Measurements from ENCODE around the gene GALNT13.

DNA sequence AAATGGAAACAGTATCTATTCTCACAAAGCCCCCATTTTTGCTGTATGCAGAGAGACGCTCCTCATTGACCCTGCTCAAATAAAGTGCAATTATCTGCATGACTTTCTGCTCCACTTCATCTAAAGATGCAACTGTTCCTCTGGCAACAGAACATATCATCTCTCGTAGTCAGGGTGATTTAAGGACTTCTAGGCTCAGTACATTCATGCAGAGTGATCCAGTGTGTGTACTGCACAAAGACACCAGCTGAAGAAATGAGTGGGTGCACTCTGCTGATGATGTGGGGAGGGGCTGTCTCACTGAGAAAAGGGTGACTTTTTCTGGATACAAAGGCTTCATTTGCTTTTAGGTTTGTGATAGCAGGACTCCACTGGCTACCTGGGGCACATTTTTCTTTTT is 355.2 kb downstream of the GALNT13 start:
- TF ChIP-seq, protein P1, sequence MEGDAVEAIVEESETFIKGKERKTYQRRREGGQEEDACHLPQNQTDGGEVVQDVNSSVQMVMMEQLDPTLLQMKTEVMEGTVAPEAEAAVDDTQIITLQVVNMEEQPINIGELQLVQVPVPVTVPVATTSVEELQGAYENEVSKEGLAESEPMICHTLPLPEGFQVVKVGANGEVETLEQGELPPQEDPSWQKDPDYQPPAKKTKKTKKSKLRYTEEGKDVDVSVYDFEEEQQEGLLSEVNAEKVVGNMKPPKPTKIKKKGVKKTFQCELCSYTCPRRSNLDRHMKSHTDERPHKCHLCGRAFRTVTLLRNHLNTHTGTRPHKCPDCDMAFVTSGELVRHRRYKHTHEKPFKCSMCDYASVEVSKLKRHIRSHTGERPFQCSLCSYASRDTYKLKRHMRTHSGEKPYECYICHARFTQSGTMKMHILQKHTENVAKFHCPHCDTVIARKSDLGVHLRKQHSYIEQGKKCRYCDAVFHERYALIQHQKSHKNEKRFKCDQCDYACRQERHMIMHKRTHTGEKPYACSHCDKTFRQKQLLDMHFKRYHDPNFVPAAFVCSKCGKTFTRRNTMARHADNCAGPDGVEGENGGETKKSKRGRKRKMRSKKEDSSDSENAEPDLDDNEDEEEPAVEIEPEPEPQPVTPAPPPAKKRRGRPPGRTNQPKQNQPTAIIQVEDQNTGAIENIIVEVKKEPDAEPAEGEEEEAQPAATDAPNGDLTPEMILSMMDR (IDR thresholded peaks at IDR 0.05; ENCODE audit: insufficient read depth, low read length, poor library complexity, severe bottlenecking) = no peak
- no peak for TF ChIP-seq EZH2phosphoT487 (conservative IDR thresholded peaks at IDR 0.05; ENCODE audit: low read length)

Data from SU-DHL-6 (cell line).